K562 (cell line): Measurements from ENCODE around the gene RBFOX2.

Source experiments
- CEBPB ChIP-seq: fragments of 450-650 bp; IDR thresholded peaks from 2 replicates; pipeline ENCODE4 v1.6.1; 2016; ENCODE audit warnings: missing genetic modification characterization, missing compliant biosample characterization
- FOXM1 ChIP-seq, 2 experiments: fragments of 450-650 bp in 1 of 2; sonication (generic) in 1 of 2; formaldehyde crosslinking in 1 of 2; IDR thresholded peaks; 2 replicates each; pipeline versions ENCODE4 v1.6.1 to v1.9.0; 2017 to 2022; ENCODE audit warnings: low read depth in 2 of 2, mild to moderate bottlenecking in 2 of 2, missing genetic modification reagents in 1 of 2, moderate library complexity in 1 of 2
- FOXP4 ChIP-seq: sonication (generic); formaldehyde crosslinking; IDR thresholded peaks from 2 replicates; pipeline ENCODE4 v1.8.0; 2022; ENCODE audit warnings: mild to moderate bottlenecking, missing genetic modification reagents, borderline replicate concordance
- GATAD2B ChIP-seq: fragments of 450-650 bp; IDR thresholded peaks from 2 replicates; pipeline ENCODE4 v1.6.1; 2017; ENCODE audit warnings: mild to moderate bottlenecking, borderline replicate concordance
- GTF3C2 ChIP-seq: IDR thresholded peaks from 3 replicates; pipeline ENCODE4 v1.6.1; 2011; ENCODE audit warnings: borderline replicate concordance, mild to moderate bottlenecking, moderate library complexity; ENCODE audit not compliant: insufficient read length; ENCODE audit errors: extremely low read depth
- SIN3A ChIP-seq, 2 experiments: fragments of 150-350 bp in 1 of 2; IDR thresholded peaks; 2 replicates each; pipeline ENCODE4 v1.6.1; 2011 to 2016; ENCODE audit warnings: borderline replicate concordance in 2 of 2, low read depth in 2 of 2, low read length in 2 of 2, mild to moderate bottlenecking in 2 of 2, moderate library complexity in 2 of 2; ENCODE audit not compliant: control insufficient read depth in 1 of 2
- SMARCA5 ChIP-seq: fragments of 450-650 bp; IDR thresholded peaks from 2 replicates; pipeline ENCODE4 v1.6.1; 2016
- VEZF1 ChIP-seq: fragments of 200-800 bp; sonication (Bioruptor generic); IDR thresholded peaks from 2 replicates; pipeline ENCODE4 v1.6.1; 2017; ENCODE audit warnings: missing genetic modification characterization, missing compliant biosample characterization
- ZNF232 ChIP-seq: sonication (generic); formaldehyde crosslinking; IDR thresholded peaks from 2 replicates; pipeline ENCODE4 v1.8.0; 2022; ENCODE audit warnings: mild to moderate bottlenecking, missing genetic modification reagents
- ZNF280B ChIP-seq: fragments of 250-450 bp; sonication (Bioruptor Pico); IDR thresholded peaks from 2 replicates; pipeline ENCODE4 v1.5.1; 2021; ENCODE audit warnings: mild to moderate bottlenecking
- ZNF324 ChIP-seq: fragments of 250-450 bp; sonication (Bioruptor Pico); IDR thresholded peaks from 2 replicates; pipeline ENCODE4 v1.4.0; 2020; ENCODE audit warnings: mild to moderate bottlenecking

GRCh38 chr22:35986088-35986487 lies 42.5 kb downstream of the RBFOX2 start:
- TF ChIP-seq GATAD2B (no peak), SMARCA5 (no peak), CEBPB (tag) (no peak), SIN3A (IDR thresholded peaks at IDR 0.05; ENCODE audit: borderline replicate concordance in 2 of 2, control insufficient read depth in 1 of 2, low read depth in 2 of 2, low read length in 2 of 2) (no peak), ZNF232 (no peak), VEZF1 (CRISPR knock-in tag) (no peak), FOXM1 (IDR thresholded peaks at IDR 0.05; ENCODE audit: low read depth) (no peak), FOXM1 (CRISPR knock-in tag; IDR thresholded peaks at IDR 0.05; ENCODE audit: low read depth) (no peak), FOXP4 (CRISPR knock-in tag) (no peak), ZNF324 (CRISPR knock-in tag) (no peak), GTF3C2 (no peak), ZNF280B (CRISPR knock-in tag) (no peak)
